ENCODE data around the gene CTSL. TPM values are rescaled to one million over a fixed set of nuclear protein-coding genes. Genes with fewer than 3 reads are reported as not detected.
A peak's percentile ranks its signal among the peaks of the same experiment; 100 is the strongest.

Gene CTSL
- total RNA-seq, 2 donors from 2014 or later = 3.4 to 4.0 TPM

- Mint-ChIP-seq H3K27me3 (no peaks in the 10 kb centered on the region), H3K4me3 (no peak overlapping the region), H3K27ac (no peak overlapping the region), H3K4me1 (peaks cover 33% of the 10 kb centered on the region), H3K36me3 (ENCODE audit: low read depth) (no peaks in the 10 kb centered on the region)
- no peaks in the 10 kb centered on the region for H3K9me3 ChIP-seq (ENCODE audit: control insufficient read depth, low read length, poor library complexity, severe bottlenecking)
- DNase-seq = no peak
- no peak for ATAC-seq
These were observed 19.7 kb upstream of the CTSL start for GRCh38 chr9:87706066-87706739.

- H3K4me1 Mint-ChIP-seq = peaks cover 31% of the 10 kb centered on the region
- H3K27me3 Mint-ChIP-seq = no peaks in the 10 kb centered on the region
- peaks cover under 1% of the 10 kb centered on the region for H3K36me3 Mint-ChIP-seq (ENCODE audit: low read depth)
These were observed 18.0 kb upstream of the CTSL start for GRCh38 chr9:87707805-87708506.

GRCh38 chr9:87708546-87708945, 17.4 kb upstream of the CTSL start:
- no peaks in the 10 kb centered on the region for H3K27me3 Mint-ChIP-seq
- DNase-seq = no peak
- no peak overlapping the region for H3K27ac Mint-ChIP-seq
- no peaks in the 10 kb centered on the region for H3K9me3 ChIP-seq (ENCODE audit: control insufficient read depth, low read length, poor library complexity, severe bottlenecking)
- H3K4me3 Mint-ChIP-seq = peak overlapping the region; percentile 58
- ATAC-seq = no peak
- H3K4me1 Mint-ChIP-seq = peaks cover 36% of the 10 kb centered on the region
- H3K36me3 Mint-ChIP-seq (ENCODE audit: low read depth) = peaks cover 3% of the 10 kb centered on the region

More at GRCh38 chr9:87707805-87708506, 18.0 kb upstream of the CTSL start:
- DNase-seq (no peak), ATAC-seq (no peak)
- Mint-ChIP-seq H3K27ac (peak overlapping the region; percentile 5), H3K4me3 (peak overlapping the region; percentile 21)
- H3K9me3 ChIP-seq (ENCODE audit: control insufficient read depth, low read length, poor library complexity, severe bottlenecking) = no peaks in the 10 kb centered on the region

GRCh38 chr9:87708986-87709728, 16.8 kb upstream of the CTSL start:
- H3K27ac Mint-ChIP-seq = peak overlapping the region; percentile 72

GRCh38 chr9:87710443-87710842, 15.5 kb upstream of the CTSL start:
- H3K27ac Mint-ChIP-seq = no peak overlapping the region
- H3K36me3 Mint-ChIP-seq (ENCODE audit: low read depth) = peaks cover 3% of the 10 kb centered on the region
- no peaks in the 10 kb centered on the region for H3K9me3 ChIP-seq (ENCODE audit: control insufficient read depth, low read length, poor library complexity, severe bottlenecking)
- no peaks in the 10 kb centered on the region for H3K27me3 Mint-ChIP-seq
- peaks cover 42% of the 10 kb centered on the region for H3K4me1 Mint-ChIP-seq
- no peak for ATAC-seq
- no peak overlapping the region for H3K4me3 Mint-ChIP-seq
- DNase-seq = no peak

More at GRCh38 chr9:87708986-87709728, 16.8 kb upstream of the CTSL start:
- H3K27me3 Mint-ChIP-seq = no peaks in the 10 kb centered on the region
- peak overlapping the region; percentile 58 for H3K4me3 Mint-ChIP-seq
- peaks cover 40% of the 10 kb centered on the region for H3K4me1 Mint-ChIP-seq
- H3K9me3 ChIP-seq (ENCODE audit: control insufficient read depth, low read length, poor library complexity, severe bottlenecking) = no peaks in the 10 kb centered on the region
- ATAC-seq (peak; percentile 70), DNase-seq (no peak)
- peaks cover 3% of the 10 kb centered on the region for H3K36me3 Mint-ChIP-seq (ENCODE audit: low read depth)

DNA sequence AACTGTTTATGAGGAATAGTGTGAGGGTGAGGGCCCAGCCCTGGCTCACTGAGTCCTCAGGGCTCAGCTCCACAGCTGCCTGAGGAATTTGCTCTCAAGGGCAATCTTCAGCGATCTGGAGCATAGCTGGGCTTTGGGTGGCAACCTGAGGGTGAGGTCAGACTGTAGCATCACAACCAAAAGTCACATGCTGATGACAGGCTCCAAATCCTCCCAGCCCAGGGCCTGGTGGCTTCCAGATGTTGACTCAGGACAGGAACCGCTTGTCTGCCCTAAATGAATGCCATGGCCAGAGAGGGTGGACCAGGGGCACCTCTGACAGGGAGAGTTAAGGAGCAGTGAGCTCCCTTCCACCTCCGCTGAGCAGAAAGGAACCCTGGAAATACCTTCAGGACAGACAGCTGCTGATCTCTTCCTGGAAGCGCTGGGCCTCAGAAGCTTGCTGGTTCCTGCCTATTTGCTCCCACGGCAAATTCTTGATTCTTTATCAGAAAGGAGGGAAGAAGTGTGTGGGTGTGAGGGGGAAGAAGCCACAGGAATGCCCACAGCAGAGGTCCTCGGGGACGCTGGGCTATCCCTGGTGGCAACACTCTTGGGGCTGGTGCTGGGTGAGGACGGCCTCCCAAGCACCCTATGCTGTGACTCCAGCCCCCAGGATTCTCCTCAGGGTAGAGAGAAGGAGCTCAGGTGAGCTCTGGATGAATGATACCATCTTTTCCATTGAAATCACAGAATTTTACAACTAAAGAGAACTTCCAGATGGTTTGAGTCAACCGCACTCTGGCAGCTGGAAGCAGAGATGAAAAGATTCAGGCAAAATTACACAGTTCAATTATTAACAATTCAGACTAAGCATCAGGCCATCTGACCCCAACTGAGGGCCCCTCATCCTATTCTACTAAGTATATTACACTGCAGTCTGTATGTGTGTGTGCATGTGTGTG, 13.8 kb upstream of the CTSL start:
- ATAC-seq = no peak
- Mint-ChIP-seq H3K27me3 (no peaks in the 10 kb centered on the region), H3K4me3 (no peak overlapping the region), H3K36me3 (ENCODE audit: low read depth) (peaks cover 3% of the 10 kb centered on the region), H3K4me1 (peaks cover 39% of the 10 kb centered on the region), H3K27ac (peak overlapping the region; percentile 41)
- H3K9me3 ChIP-seq (ENCODE audit: control insufficient read depth, low read length, poor library complexity, severe bottlenecking) = no peaks in the 10 kb centered on the region
- DNase-seq = no peak

- Mint-ChIP-seq H3K4me3 (peak overlapping the region; percentile 56), H3K36me3 (ENCODE audit: low read depth) (peaks cover 3% of the 10 kb centered on the region), H3K27ac (no peak overlapping the region), H3K27me3 (no peaks in the 10 kb centered on the region), H3K4me1 (peaks cover 33% of the 10 kb centered on the region)
- no peak for DNase-seq
- ATAC-seq = peak; percentile 9
- no peaks in the 10 kb centered on the region for H3K9me3 ChIP-seq (ENCODE audit: control insufficient read depth, low read length, poor library complexity, severe bottlenecking)
These were observed 13.1 kb upstream of the CTSL start for GRCh38 chr9:87712801-87713277.

DNA sequence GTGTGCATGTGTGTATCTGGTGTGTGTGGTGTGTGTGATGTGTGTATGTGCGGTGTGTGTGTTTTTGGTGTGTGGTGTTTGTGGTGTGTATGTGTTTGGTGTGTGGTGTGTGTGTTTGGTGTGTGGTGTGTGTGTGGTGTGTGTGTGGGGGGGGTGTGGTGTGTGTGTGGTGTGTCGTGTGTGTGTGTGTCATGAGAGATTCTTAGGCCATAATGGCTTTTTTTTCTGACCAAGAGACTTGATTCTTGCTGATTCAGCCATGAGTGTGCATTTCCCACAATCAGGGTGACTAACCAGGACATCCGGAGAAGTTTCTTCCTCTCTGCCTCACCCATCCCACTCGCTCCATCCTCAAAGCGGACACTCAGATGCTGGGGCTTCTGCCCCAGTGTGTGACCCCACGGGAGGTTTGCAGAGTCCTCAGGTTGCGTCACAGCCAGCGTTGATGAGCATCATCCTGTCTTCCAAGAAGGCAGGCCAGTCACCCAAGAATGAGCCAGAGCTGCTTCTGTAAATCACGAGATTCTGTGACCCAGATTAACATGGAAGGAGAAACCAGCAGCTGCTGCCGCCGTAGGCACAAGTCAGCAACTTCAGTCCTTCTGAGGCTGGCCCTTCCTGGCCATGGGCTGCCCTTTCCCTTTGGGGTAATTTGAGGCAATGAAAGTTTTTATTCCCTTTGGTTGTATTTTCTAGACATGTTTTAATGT, 12.5 kb upstream of the CTSL start:
- ATAC-seq = peak; percentile 70
- peaks cover 3% of the 10 kb centered on the region for H3K36me3 Mint-ChIP-seq (ENCODE audit: low read depth)
- H3K4me1 Mint-ChIP-seq = peaks cover 30% of the 10 kb centered on the region
- DNase-seq = no peak
- peak overlapping the region; percentile 76 for H3K4me3 Mint-ChIP-seq
- H3K27me3 Mint-ChIP-seq = no peaks in the 10 kb centered on the region
- H3K9me3 ChIP-seq (ENCODE audit: control insufficient read depth, low read length, poor library complexity, severe bottlenecking) = no peaks in the 10 kb centered on the region
- H3K27ac Mint-ChIP-seq = peak overlapping the region; percentile 67

DNA sequence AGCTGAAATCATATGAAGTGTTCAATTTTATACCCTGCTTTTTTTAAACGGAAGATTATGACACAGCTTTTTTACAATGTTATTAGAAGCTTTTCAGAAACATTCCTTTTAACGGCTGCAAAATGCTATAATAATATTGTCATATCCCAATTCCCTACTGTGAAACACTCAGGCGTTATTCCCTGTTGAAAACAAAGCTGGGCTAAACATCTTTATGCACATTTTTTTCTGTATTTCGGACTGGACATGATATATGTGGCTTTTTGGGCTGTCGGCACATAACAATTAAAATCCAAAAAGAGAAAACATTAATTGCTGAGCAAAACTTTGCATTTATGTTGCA, 12.0 kb upstream of the CTSL start:
- Mint-ChIP-seq H3K36me3 (ENCODE audit: low read depth) (peaks cover 3% of the 10 kb centered on the region), H3K27ac (peak overlapping the region; percentile 67), H3K4me3 (peak overlapping the region; percentile 76), H3K27me3 (no peaks in the 10 kb centered on the region), H3K4me1 (peaks cover 26% of the 10 kb centered on the region)
- no peak for ATAC-seq
- H3K9me3 ChIP-seq (ENCODE audit: control insufficient read depth, low read length, poor library complexity, severe bottlenecking) = no peaks in the 10 kb centered on the region
- no peak for DNase-seq

GRCh38 chr9:87714819-87715218, 11.1 kb upstream of the CTSL start:
- Mint-ChIP-seq H3K27me3 (no peaks in the 10 kb centered on the region), H3K36me3 (ENCODE audit: low read depth) (peaks cover 3% of the 10 kb centered on the region), H3K4me1 (peaks cover 17% of the 10 kb centered on the region), H3K4me3 (no peak overlapping the region), H3K27ac (no peak overlapping the region)
- ATAC-seq (no peak), DNase-seq (no peak)
- no peaks in the 10 kb centered on the region for H3K9me3 ChIP-seq (ENCODE audit: control insufficient read depth, low read length, poor library complexity, severe bottlenecking)

DNA sequence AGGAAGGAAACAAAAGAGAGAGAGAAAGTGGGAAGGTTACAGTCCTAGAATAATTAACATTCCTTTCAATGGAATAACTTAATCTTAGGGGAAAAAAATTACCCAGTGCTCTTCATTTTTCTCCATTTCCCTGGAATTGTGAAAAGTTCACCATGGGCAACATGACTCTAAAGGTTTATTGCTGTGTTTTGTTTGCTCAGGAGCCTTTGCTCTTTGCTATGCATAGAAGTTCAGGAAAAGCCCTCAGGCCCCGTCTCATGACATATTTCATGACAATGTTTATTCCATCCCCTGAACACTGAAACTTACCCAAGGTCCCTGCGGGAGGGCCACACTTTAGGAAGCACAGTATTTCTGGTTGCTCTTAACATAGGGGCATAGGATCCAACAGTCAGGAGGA, 9.8 kb upstream of the CTSL start:
- H3K4me3 Mint-ChIP-seq = no peak overlapping the region
- H3K27me3 Mint-ChIP-seq = no peaks in the 10 kb centered on the region

DNA sequence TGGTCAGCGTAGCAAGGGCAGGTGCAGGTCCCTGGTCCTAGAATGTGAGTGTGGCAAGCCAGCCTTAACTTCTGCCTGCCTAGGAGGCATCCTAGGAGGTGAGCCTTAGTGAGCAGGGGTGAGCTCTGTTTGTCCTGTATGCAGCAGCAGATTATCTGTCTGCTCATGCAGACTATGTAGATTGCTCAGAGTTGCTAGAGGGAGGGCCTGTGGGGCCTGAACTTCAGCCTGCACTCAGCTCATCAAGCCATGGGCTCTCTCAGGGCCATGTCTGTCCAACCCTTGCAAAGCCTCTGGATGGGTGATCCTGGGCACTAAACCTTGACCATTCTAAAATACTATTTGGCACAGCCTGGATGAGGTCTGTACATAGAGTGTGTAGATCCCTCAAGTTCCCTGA, 8.5 kb upstream of the CTSL start:
- Mint-ChIP-seq H3K36me3 (ENCODE audit: low read depth) (peaks cover 3% of the 10 kb centered on the region), H3K27me3 (no peaks in the 10 kb centered on the region), H3K27ac (no peak overlapping the region), H3K4me1 (peaks cover 16% of the 10 kb centered on the region), H3K4me3 (no peak overlapping the region)
- no peaks in the 10 kb centered on the region for H3K9me3 ChIP-seq (ENCODE audit: control insufficient read depth, low read length, poor library complexity, severe bottlenecking)
- DNase-seq (no peak), ATAC-seq (no peak)

More for the DNA sequence above, 9.8 kb upstream of the CTSL start:
- Mint-ChIP-seq H3K27ac (no peak overlapping the region), H3K4me1 (peaks cover 15% of the 10 kb centered on the region), H3K36me3 (ENCODE audit: low read depth) (peaks cover 3% of the 10 kb centered on the region)
- DNase-seq (no peak), ATAC-seq (no peak)
- no peaks in the 10 kb centered on the region for H3K9me3 ChIP-seq (ENCODE audit: control insufficient read depth, low read length, poor library complexity, severe bottlenecking)
